ENCODE measurements around the gene BCAP31.
"Not testable (repeated sequence)": the region's sequence is repeated elsewhere in the genome, so short reads cannot be mapped to it uniquely, and the experiment has no call there.

The BCAP31 gene

GRCh38 chrX:153709726-153710674 is 14.2 kb downstream of the BCAP31 start:
- DNase-seq (ENCODE audit: low spot score) = no peak

- peak; percentile 49 for DNase-seq (ENCODE audit: low spot score)
These were observed 15.8 kb downstream of the BCAP31 start for GRCh38 chrX:153708415-153708814.

GRCh38 chrX:153707406-153707805 is 16.8 kb downstream of the BCAP31 start:
- no peak for DNase-seq (ENCODE audit: low spot score)

GRCh38 chrX:153706799-153707198 is 17.4 kb downstream of the BCAP31 start:
- DNase-seq (ENCODE audit: low spot score) = no peak

- DNase-seq (ENCODE audit: low spot score) = not testable (repeated sequence)
These were observed 18.7 kb downstream of the BCAP31 start for GRCh38 chrX:153705403-153706060.

GRCh38 chrX:153704631-153705402 is 19.4 kb downstream of the BCAP31 start:
- DNase-seq (ENCODE audit: low spot score) = peak; percentile 38

GRCh38 chrX:153704021-153704526 is 20.1 kb downstream of the BCAP31 start:
- no peak for DNase-seq (ENCODE audit: low spot score)

GRCh38 chrX:153703036-153703370 is 21.2 kb downstream of the BCAP31 start:
- no peak for DNase-seq (ENCODE audit: low spot score)

GRCh38 chrX:153702336-153703035 is 21.7 kb downstream of the BCAP31 start:
- DNase-seq (ENCODE audit: low spot score) = no peak

- DNase-seq (ENCODE audit: low spot score) = no peak
These were observed 22.5 kb downstream of the BCAP31 start for GRCh38 chrX:153701706-153702105.

- no peak for DNase-seq (ENCODE audit: low spot score)
These were observed 23.2 kb downstream of the BCAP31 start for GRCh38 chrX:153700967-153701366.

- no peak for DNase-seq (ENCODE audit: low spot score)
These were observed 23.7 kb downstream of the BCAP31 start for GRCh38 chrX:153700376-153700945.

GRCh38 chrX:153699784-153700371 is 24.3 kb downstream of the BCAP31 start:
- not testable (repeated sequence) for DNase-seq (ENCODE audit: low spot score)

- not testable (repeated sequence) for DNase-seq (ENCODE audit: low spot score)
These were observed 24.9 kb downstream of the BCAP31 start for GRCh38 chrX:153699210-153699783.

- no peak for DNase-seq (ENCODE audit: low spot score)
These were observed 26.0 kb downstream of the BCAP31 start for GRCh38 chrX:153697924-153698865.

GRCh38 chrX:153696986-153697722 is 27.0 kb downstream of the BCAP31 start:
- DNase-seq (ENCODE audit: low spot score) = not testable (repeated sequence)

GRCh38 chrX:153696538-153696937 is 27.6 kb downstream of the BCAP31 start:
- not testable (repeated sequence) for DNase-seq (ENCODE audit: low spot score)

- DNase-seq (ENCODE audit: low spot score) = no peak
These were observed 28.1 kb downstream of the BCAP31 start for GRCh38 chrX:153696100-153696499.
